Uterus (tissue), 2 donors: Measurements from ENCODE around the gene BAG2.

Source experiments
- POLR2A ChIP-seq, 2 donors: fragments of 450-650 bp; IDR thresholded peaks; one replicate each; pipeline ENCODE4 v1.6.1; 2016; ENCODE audit warnings: antibody characterized with exemption in 2 of 2, mild to moderate bottlenecking in 1 of 2, moderate library complexity in 1 of 2
- TF ChIP-seq, protein P1 (sequence below), 4 experiments: fragments of 200-600 bp in 2 of 4; fragments of 450-650 bp in 2 of 4; sonication (generic) in 2 of 4; IDR thresholded peaks; one replicate each; pipeline ENCODE4 v1.5.1; 2016 to 2019; ENCODE audit warnings: antibody characterized with exemption in 4 of 4, mild to moderate bottlenecking in 2 of 4, moderate library complexity in 1 of 4

DNA sequence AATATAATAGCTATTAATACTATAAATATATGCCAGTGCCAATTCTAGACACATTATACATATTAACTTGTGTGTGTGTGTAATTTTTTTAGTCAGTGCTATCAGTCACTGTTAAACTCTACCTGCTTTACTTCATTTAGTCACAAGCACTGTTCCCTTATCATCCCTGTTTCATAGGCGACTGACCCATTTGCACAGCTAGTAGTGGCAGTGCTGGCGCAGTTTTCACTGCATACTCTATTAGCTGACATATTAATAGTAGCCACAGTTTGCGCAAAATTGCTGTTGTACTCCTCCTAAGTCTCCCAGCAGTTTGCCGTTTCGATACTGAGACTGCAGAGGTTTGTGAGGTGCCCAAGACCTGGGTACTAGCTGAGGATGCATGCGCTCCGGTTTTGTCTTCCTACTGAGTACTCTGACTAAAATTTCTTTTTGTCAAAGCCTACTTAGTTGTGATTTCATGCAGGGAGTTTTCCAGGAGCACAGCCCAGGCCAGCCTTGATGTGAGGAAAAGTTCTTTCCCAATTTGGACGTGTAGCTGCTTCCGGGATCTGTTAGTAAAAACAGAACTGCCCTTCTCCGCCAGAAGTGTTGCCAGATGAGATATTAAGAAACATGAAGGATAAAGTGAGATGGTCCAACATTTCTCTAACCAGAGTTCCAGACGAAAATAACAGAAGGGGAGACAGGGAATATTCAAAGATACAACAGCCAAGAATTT, 5.6 kb downstream of the BAG2 start:
- TF ChIP-seq, protein P1, sequence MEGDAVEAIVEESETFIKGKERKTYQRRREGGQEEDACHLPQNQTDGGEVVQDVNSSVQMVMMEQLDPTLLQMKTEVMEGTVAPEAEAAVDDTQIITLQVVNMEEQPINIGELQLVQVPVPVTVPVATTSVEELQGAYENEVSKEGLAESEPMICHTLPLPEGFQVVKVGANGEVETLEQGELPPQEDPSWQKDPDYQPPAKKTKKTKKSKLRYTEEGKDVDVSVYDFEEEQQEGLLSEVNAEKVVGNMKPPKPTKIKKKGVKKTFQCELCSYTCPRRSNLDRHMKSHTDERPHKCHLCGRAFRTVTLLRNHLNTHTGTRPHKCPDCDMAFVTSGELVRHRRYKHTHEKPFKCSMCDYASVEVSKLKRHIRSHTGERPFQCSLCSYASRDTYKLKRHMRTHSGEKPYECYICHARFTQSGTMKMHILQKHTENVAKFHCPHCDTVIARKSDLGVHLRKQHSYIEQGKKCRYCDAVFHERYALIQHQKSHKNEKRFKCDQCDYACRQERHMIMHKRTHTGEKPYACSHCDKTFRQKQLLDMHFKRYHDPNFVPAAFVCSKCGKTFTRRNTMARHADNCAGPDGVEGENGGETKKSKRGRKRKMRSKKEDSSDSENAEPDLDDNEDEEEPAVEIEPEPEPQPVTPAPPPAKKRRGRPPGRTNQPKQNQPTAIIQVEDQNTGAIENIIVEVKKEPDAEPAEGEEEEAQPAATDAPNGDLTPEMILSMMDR (IDR thresholded peaks at IDR 0.05): no peak
- TF ChIP-seq POLR2A (IDR thresholded peaks at IDR 0.05): peak in 1 of 2 donors; percentile 54
